PFSK-1 (cell line): Measurements from ENCODE around the gene FYCO1.

Source experiments
- FOXP2 ChIP-seq: optimal IDR thresholded peaks from 2 replicates; pipeline ENCODE3; 2011; ENCODE audit warnings: borderline replicate concordance, control low read depth, inconsistent platforms; ENCODE audit not compliant: insufficient read depth; ENCODE audit errors: extremely low read length, extremely low read depth
- POLR2AphosphoS5 ChIP-seq: IDR thresholded peaks from 2 replicates; pipeline ENCODE4 v1.6.1; 2012; ENCODE audit warnings: low read depth, mild to moderate bottlenecking, control low read depth, low read length, moderate library complexity
- SIN3A ChIP-seq: IDR thresholded peaks from 2 replicates; pipeline ENCODE4 v1.6.1; 2012; ENCODE audit warnings: mild to moderate bottlenecking, low read length, moderate library complexity, borderline replicate concordance; ENCODE audit not compliant: insufficient read depth
- TAF1 ChIP-seq: IDR thresholded peaks from 2 replicates; pipeline ENCODE4 v1.6.1; 2012; ENCODE audit warnings: low read length, control low read depth, borderline replicate concordance; ENCODE audit not compliant: insufficient read depth
- TF ChIP-seq, protein P1 (sequence below), 2 experiments: IDR thresholded peaks; 2 replicates each; pipeline versions ENCODE4 v1.6.1 to v1.8.0; 2011 to 2012; ENCODE audit warnings: low read depth in 2 of 2, low read length in 2 of 2, control low read depth in 1 of 2, inconsistent platforms in 1 of 2, mild to moderate bottlenecking in 1 of 2, moderate library complexity in 1 of 2; ENCODE audit not compliant: insufficient read depth in 1 of 2

Gene FYCO1

DNA sequence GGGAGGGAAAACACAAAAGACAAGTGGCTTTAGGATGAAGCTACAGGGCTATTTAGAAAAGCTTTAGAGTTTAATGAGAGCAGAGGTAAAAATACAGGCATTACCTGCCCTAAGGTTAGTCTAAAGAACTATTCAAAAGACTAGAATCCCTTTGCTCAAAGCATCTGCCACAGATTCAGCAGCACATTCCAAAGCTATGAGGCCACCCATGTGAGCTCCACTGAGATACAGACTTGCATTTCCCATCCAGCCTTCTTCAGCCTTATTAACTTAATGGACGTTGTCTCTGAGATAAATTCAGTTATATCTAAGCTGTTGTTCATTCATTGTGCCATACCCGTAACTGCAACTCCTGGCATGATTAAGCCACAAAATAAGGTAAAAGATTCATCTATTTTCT, 26.9 kb downstream of the FYCO1 start:
- TF ChIP-seq POLR2AphosphoS5 (no peak), SIN3A (no peak), FOXP2 (no peak), TAF1 (no peak)
- TF ChIP-seq, protein P1, sequence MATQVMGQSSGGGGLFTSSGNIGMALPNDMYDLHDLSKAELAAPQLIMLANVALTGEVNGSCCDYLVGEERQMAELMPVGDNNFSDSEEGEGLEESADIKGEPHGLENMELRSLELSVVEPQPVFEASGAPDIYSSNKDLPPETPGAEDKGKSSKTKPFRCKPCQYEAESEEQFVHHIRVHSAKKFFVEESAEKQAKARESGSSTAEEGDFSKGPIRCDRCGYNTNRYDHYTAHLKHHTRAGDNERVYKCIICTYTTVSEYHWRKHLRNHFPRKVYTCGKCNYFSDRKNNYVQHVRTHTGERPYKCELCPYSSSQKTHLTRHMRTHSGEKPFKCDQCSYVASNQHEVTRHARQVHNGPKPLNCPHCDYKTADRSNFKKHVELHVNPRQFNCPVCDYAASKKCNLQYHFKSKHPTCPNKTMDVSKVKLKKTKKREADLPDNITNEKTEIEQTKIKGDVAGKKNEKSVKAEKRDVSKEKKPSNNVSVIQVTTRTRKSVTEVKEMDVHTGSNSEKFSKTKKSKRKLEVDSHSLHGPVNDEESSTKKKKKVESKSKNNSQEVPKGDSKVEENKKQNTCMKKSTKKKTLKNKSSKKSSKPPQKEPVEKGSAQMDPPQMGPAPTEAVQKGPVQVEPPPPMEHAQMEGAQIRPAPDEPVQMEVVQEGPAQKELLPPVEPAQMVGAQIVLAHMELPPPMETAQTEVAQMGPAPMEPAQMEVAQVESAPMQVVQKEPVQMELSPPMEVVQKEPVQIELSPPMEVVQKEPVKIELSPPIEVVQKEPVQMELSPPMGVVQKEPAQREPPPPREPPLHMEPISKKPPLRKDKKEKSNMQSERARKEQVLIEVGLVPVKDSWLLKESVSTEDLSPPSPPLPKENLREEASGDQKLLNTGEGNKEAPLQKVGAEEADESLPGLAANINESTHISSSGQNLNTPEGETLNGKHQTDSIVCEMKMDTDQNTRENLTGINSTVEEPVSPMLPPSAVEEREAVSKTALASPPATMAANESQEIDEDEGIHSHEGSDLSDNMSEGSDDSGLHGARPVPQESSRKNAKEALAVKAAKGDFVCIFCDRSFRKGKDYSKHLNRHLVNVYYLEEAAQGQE (IDR thresholded peaks at IDR 0.05; ENCODE audit: insufficient read depth in 1 of 2, low read depth in 2 of 2, low read length in 2 of 2), result no peak

GRCh38 chr3:45968149-45968548, 27.5 kb downstream of the FYCO1 start:
- TF ChIP-seq FOXP2, result no peak
- TF ChIP-seq, protein P1 (IDR thresholded peaks at IDR 0.05; ENCODE audit: insufficient read depth in 1 of 2, low read depth in 2 of 2, low read length in 2 of 2), result no peak
- TF ChIP-seq TAF1, result no peak
- TF ChIP-seq POLR2AphosphoS5, result no peak
- TF ChIP-seq SIN3A, result no peak

GRCh38 chr3:45967724-45968123, 27.9 kb downstream of the FYCO1 start:
- TF ChIP-seq, protein P1 (IDR thresholded peaks at IDR 0.05; ENCODE audit: insufficient read depth in 1 of 2, low read depth in 2 of 2, low read length in 2 of 2), result no peak
- TF ChIP-seq SIN3A (no peak), TAF1 (no peak), POLR2AphosphoS5 (no peak)

DNA sequence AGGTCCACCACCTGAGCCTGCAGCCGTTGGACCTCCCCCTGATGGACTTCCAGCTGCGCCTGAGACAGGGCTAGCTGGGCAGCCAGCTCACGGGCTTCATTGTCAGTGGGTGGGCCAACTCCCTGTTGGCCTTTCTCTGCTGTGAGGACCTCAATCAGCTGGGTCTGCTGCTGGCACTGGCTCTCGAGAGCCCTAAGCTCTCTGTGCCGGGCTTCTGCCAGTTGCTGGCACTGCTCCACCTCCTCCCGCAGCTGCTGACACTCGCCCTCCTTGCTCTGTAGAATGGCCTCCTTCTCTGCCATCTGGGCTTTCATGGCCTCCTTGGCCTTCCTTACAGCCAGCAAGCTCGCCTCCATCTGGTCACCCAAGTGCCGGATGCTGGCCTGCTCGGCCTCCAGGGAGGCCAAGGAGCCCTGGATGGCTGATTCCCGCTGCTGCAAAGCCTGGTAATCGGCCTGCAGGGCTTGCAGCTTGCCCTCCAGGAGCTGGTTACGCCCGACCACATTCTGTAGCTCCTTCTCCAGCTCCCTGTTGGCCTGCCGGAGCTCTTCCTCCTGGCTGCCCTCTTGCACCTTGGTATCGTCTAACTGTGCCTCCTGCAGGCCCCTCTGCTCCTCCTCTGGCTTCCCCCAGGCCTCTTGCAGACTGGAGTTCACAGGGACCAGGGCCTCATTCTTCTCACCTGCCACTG, 28.5 kb downstream of the FYCO1 start:
- no peak for TF ChIP-seq SIN3A

- TF ChIP-seq FOXP2 (no peak), SIN3A (no peak), POLR2AphosphoS5 (no peak), TAF1 (no peak)
- TF ChIP-seq, protein P1 (IDR thresholded peaks at IDR 0.05; ENCODE audit: insufficient read depth in 1 of 2, low read depth in 2 of 2, low read length in 2 of 2), result no peak
Measured at GRCh38 chr3:45966371-45966791, 29.2 kb downstream of the FYCO1 start.
